Liver (tissue), 3 donors: ENCODE data around the gene IHH.

Source experiments
- CTCF ChIP-seq: fragments of 150-350 bp; IDR thresholded peaks from 2 replicates; pipeline ENCODE4 v1.5.1; 2017; ENCODE audit warnings: improper control_type of control experiment, low read depth, low read length; ENCODE audit not compliant: missing input control
- REST ChIP-seq: IDR thresholded peaks from 2 replicates; pipeline ENCODE4 v1.6.1; 2016; ENCODE audit warnings: antibody characterized with exemption, mild to moderate bottlenecking
- TAF1 ChIP-seq: conservative IDR thresholded peaks from 2 replicates; pipeline ENCODE4 v1.6.1; 2016; ENCODE audit warnings: antibody characterized with exemption, mild to moderate bottlenecking
- ZBTB33 ChIP-seq: IDR thresholded peaks from 2 replicates; pipeline ENCODE4 v1.6.1; 2016; ENCODE audit warnings: antibody characterized with exemption
- donor health status: healthy.
- donor health status: healthy.

GRCh38 chr2:219059375-219059724, 1.4 kb downstream of the IHH start:
- TF ChIP-seq CTCF, result no peak
- no peak for TF ChIP-seq ZBTB33
- no peak for TF ChIP-seq REST
- no peak for TF ChIP-seq TAF1
